Transverse colon (tissue), 4 donors: Measurements from ENCODE around the gene SIK3. TPM values are rescaled to one million over a fixed set of nuclear protein-coding genes. Genes with fewer than 3 reads are reported as not detected.
"Not testable (repeated sequence)": the region's sequence is repeated elsewhere in the genome, so short reads cannot be mapped to it uniquely, and the experiment has no call there.

ENCODE experiments used
- DNase-seq: peaks from one replicate; pipeline ENCODE4 v3.0.0-alpha.2; 2019
- H3K27ac ChIP-seq, 4 donors: fragments of 200-600 bp; sonication (generic); 2 replicates each; pipeline ENCODE4 v1.5.1; 2016 to 2018; ENCODE audit warnings: inconsistent platforms in 4 of 4
- H3K27me3 ChIP-seq: fragments of 200-600 bp; sonication (generic); 2 replicates; pipeline ENCODE4 v1.5.1; 2017; ENCODE audit warnings: inconsistent platforms
- H3K36me3 ChIP-seq, 4 donors: fragments of 200-600 bp; sonication (generic); 2 replicates each; pipeline ENCODE4 v1.5.1; 2017 to 2019; ENCODE audit warnings: inconsistent platforms in 4 of 4
- H3K4me1 ChIP-seq, 4 donors: fragments of 200-600 bp; sonication (generic); 2 replicates each; pipeline ENCODE4 v1.5.1; 2017 to 2020; ENCODE audit warnings: inconsistent platforms in 4 of 4
- H3K4me3 ChIP-seq, 4 donors: fragments of 200-600 bp; sonication (generic); 1 replicate in 1 of 4; 2 replicates in 3 of 4; pipeline versions ENCODE4 v1.5.1 to v1.6.1; 2017 to 2019; ENCODE audit warnings: inconsistent platforms in 4 of 4
- H3K9me3 ChIP-seq, 2 donors: fragments of 200-600 bp; sonication (generic); 2 replicates each; pipeline ENCODE4 v1.5.1; 2017 to 2019; ENCODE audit warnings: inconsistent platforms in 2 of 2
- EP300 ChIP-seq: sonication (generic); formaldehyde crosslinking; IDR thresholded peaks from one replicate; pipeline ENCODE4 v1.6.1; 2017; ENCODE audit warnings: antibody characterized with exemption, low read depth
- POLR2A ChIP-seq: fragments of 450-650 bp; IDR thresholded peaks from one replicate; pipeline ENCODE4 v1.6.1; 2016; ENCODE audit warnings: antibody characterized with exemption, mild to moderate bottlenecking, moderate library complexity
- POLR2AphosphoS5 ChIP-seq, 3 donors: sonication (generic); formaldehyde crosslinking; IDR thresholded peaks; one replicate each; pipeline ENCODE4 v1.6.1; 2016; ENCODE audit warnings: antibody characterized with exemption in 3 of 3
- WGBS, 2 donors: methylation state at CpG; one replicate each; pipeline ENCODE4 v1.1.5; 2018; ENCODE audit warnings: low coverage in 1 of 2; 5-methylcytosine and 5-hydroxymethylcytosine counted together
- in situ Hi-C, 4 donors: fragments of 200-750 bp; cut with MboI; loops; one replicate each; pipeline versions ENCODE4 v1.15.0 to v1.15.1; 2017; ENCODE audit warnings: low sequenced_read_pairs in 3 of 4, low pct_ligation_motif_present in 1 of 4, low pct_unique_long_range_greater_than_20kb in 1 of 4
- intact Hi-C: fragments of 100-400 bp; cut with DNase I; formaldehyde crosslinking; loops from one replicate; pipeline ENCODE4 v1.15.1; 2023; ENCODE audit warnings: low total_unique reads
- total RNA-seq, 4 donors: library from RNA; depleted of rRNA; stranded (reverse); fragments of >200 nt; gene quantifications; one replicate each; pipeline ENCODE4 v1.1.0, GENCODE V29; 2016
- TF ChIP-seq, protein P1 (sequence below), 5 experiments: fragments of 200-600 bp in 3 of 5; fragments of 450-650 bp in 2 of 5; sonication (generic) in 3 of 5; IDR thresholded peaks; 1 replicate in 2 of 5; 2 replicates in 3 of 5; pipeline ENCODE4 v1.5.1; 2016 to 2017; ENCODE audit warnings: antibody characterized with exemption in 5 of 5, inconsistent platforms in 3 of 5, mild to moderate bottlenecking in 2 of 5, moderate library complexity in 1 of 5

The SIK3 gene
- total RNA-seq, 4 donors from 2014 or later: 35.6 to 68.6 (median 38.9) TPM

DNA sequence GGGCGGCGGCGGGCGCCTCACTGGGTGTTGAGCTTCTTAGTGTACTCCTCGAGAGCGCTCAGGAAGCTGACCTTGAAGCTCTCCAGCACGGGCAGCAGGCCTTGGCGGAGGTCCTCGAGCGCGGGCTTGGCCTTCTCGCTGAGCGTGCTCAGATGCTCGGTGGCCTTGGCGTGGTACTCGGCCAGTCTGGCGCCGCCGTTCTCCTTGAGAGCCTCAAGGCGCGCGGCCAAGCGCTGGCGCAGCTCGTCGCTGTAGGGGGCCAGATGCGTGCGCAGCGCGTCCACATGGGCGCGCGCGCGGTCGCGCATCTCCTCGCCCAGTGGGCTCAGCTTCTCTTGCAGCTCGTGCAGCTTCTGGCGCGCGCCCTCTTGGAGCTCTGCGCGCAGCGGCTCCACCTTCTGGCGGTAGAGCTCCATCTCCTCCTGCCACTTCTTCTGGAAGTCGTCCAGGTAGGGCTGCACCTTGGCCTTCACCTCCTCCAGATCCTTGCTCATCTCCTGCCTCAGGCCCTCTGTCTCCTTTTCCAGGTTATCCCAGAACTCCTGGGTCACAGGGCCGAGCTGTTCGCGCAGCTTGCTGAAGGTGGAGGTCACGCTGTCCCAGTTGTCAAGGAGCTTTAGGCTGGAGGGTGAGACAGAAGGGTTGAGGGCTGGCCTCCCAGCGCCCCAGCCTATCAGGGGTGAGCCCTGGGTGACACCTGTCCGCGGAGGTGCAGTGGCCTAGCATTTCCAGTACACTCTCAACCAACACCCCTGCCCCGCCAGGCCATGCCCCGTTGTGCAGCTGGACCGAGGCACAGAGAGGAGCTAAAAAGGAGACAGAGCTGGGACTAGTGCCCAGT is 262.2 kb downstream of the SIK3 start:
- no peaks in the 10 kb centered on the region for H3K36me3 ChIP-seq
- H3K27me3 ChIP-seq: no peaks in the 10 kb centered on the region
- H3K4me1 ChIP-seq: peaks cover 0 to 17% (median 11%) of the 10 kb centered on the region in 4 donors
- WGBS, 2 donors: 13% methylated on average over 57 of the region's 57 CpGs; no CpG with 5 or more reads in 1 of the 2 donors
- TF ChIP-seq, protein P1, sequence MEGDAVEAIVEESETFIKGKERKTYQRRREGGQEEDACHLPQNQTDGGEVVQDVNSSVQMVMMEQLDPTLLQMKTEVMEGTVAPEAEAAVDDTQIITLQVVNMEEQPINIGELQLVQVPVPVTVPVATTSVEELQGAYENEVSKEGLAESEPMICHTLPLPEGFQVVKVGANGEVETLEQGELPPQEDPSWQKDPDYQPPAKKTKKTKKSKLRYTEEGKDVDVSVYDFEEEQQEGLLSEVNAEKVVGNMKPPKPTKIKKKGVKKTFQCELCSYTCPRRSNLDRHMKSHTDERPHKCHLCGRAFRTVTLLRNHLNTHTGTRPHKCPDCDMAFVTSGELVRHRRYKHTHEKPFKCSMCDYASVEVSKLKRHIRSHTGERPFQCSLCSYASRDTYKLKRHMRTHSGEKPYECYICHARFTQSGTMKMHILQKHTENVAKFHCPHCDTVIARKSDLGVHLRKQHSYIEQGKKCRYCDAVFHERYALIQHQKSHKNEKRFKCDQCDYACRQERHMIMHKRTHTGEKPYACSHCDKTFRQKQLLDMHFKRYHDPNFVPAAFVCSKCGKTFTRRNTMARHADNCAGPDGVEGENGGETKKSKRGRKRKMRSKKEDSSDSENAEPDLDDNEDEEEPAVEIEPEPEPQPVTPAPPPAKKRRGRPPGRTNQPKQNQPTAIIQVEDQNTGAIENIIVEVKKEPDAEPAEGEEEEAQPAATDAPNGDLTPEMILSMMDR (IDR thresholded peaks at IDR 0.05): peak; percentile 46 to 70 (median 55)
- TF ChIP-seq POLR2AphosphoS5 (IDR thresholded peaks at IDR 0.05) (peak in 1 of 3 donors; percentile 45), EP300 (no peak)
- H3K4me3 ChIP-seq: peak overlapping the region in 3 of 4 donors; percentile 20 to 46 (median 25)
- in situ Hi-C loops (no loop called here), intact Hi-C loops (no loop called here)
- peak overlapping the region; percentile 54 to 66 (median 64) for H3K27ac ChIP-seq
- H3K9me3 ChIP-seq: no peaks in the 10 kb centered on the region
- DNase-seq: peak; percentile 86

GRCh38 chr11:116835042-116835772 is 263.0 kb downstream of the SIK3 start:
- H3K4me3 ChIP-seq: peak overlapping the region in 3 of 4 donors; percentile 20 to 46 (median 25)
- 51 to 93% methylated on average over 3 to 26 of the region's 28 CpGs for WGBS, 2 donors
- no peaks in the 10 kb centered on the region for H3K9me3 ChIP-seq
- in situ Hi-C loops: no loop called here
- H3K4me1 ChIP-seq: peaks cover 0 to 17% (median 11%) of the 10 kb centered on the region in 4 donors
- no peaks in the 10 kb centered on the region for H3K36me3 ChIP-seq
- no peaks in the 10 kb centered on the region for H3K27me3 ChIP-seq
- DNase-seq: no peak
- peak overlapping the region; percentile 54 to 66 (median 64) for H3K27ac ChIP-seq
- no peak for TF ChIP-seq POLR2AphosphoS5 (IDR thresholded peaks at IDR 0.05)
- no peak for TF ChIP-seq POLR2A
- TF ChIP-seq EP300: no peak
- intact Hi-C loops: no loop called here

DNA sequence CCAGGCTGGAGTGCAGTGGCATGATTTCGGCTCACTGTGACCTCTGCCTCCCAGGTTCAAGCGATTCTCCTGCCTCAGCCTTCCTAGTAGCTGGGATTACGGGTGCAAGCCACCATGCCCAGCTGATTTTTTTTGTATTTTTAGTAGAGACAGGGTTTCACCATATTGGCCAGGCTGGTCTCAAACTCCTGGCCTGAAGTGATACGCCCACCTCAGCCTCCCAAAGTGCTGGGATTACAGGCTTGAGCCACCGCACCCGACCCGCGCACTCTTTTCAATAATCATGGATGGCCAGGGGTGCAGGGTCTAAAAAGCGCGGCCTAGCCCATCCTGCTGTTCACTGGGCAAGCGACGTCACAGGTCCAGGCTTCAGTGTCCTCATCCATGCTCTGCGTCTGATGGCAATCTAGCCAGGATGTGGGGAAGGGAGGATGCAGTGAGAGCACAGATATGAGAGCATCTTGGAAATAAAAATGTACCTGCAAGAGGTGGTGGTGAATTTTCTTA is 263.6 kb downstream of the SIK3 start:
- Histone ChIP-seq H3K4me1 (peaks cover 0 to 17% (median 11%) of the 10 kb centered on the region in 4 donors), H3K27ac (peak overlapping the region in 1 of 4 donors; percentile 54)
- DNase-seq, in situ Hi-C loops, H3K9me3 ChIP-seq, H3K27me3 ChIP-seq, H3K4me3 ChIP-seq, H3K36me3 ChIP-seq: not testable (repeated sequence)
- intact Hi-C loops: loop anchor here (5.0 kb wide), 1 partner anchor 42 kb away; the partner anchor contains the start of gene APOA5
- 84 to 92% methylated on average over 7 to 13 of the region's 13 CpGs for WGBS, 2 donors

DNA sequence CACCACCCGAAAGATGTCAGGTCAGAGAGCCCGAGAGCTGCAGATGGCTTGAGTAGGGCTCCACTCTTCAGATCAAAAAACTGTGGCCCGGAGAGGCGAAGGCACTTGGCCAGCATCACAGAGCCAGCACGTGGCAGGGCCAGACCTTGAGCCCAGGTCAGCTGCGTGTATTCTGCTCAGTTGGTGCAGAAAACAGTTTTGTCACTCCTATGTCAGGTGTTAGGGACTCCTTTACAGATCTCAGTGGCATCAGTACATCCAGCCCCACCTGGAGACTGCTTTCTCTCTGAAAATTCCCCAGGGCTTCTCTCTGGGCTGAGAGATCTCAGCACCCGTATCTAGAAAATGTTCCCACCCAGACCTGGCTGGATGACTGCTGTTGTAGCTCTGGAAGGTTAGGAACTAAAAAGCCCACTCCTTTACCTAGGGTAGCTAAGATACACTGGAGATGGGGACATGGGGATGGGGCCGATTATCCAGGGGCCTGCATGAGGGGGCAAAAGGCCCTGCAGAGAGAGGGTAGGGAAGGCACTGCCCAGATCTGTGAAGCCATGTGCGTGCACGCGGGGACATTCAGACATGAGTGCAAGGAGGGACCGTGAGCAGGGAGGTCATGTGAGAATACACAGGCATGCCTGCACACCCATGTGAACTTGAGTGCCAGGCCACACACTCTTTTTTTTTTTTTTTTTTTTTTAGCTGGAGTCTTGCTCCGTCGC is 264.3 kb downstream of the SIK3 start:
- H3K4me3 ChIP-seq: no peak overlapping the region
- H3K27me3 ChIP-seq: no peaks in the 10 kb centered on the region
- in situ Hi-C loops (no loop called here), intact Hi-C loops (loop anchor here (1.0 to 5.0 kb wide), 2 partner anchors 28 to 42 kb away; partner anchors contain the start of gene APOA5)
- H3K36me3 ChIP-seq: no peaks in the 10 kb centered on the region
- no peak overlapping the region for H3K27ac ChIP-seq
- no peak for DNase-seq
- WGBS, 2 donors: 86 to 90% methylated on average over 10 to 14 of the region's 14 CpGs
- no peaks in the 10 kb centered on the region for H3K9me3 ChIP-seq
- peaks cover 0 to 17% (median 11%) of the 10 kb centered on the region in 4 donors for H3K4me1 ChIP-seq
- no peak for TF ChIP-seq POLR2AphosphoS5 (IDR thresholded peaks at IDR 0.05)
- TF ChIP-seq, protein P1 (IDR thresholded peaks at IDR 0.05): no peak
- TF ChIP-seq POLR2A: no peak
- TF ChIP-seq EP300: no peak
